ENCODE results near the gene CD200.

GRCh38 chr3:112352720-112353119 is 19.8 kb downstream of the CD200 start:
- TF ChIP-seq CTCF (IDR thresholded peaks at IDR 0.05) (no peak), POLR2A (IDR thresholded peaks at IDR 0.05) (no peak)

Measured in adrenal gland (tissue), 5 donors.